ENCODE measurements around the gene SDR39U1. TPM values are rescaled to one million over a fixed set of nuclear protein-coding genes. Genes with fewer than 3 reads are reported as not detected.
"Not testable (repeated sequence)": the region's sequence is repeated elsewhere in the genome, so short reads cannot be mapped to it uniquely, and the experiment has no call there.

The SDR39U1 gene, protein sequence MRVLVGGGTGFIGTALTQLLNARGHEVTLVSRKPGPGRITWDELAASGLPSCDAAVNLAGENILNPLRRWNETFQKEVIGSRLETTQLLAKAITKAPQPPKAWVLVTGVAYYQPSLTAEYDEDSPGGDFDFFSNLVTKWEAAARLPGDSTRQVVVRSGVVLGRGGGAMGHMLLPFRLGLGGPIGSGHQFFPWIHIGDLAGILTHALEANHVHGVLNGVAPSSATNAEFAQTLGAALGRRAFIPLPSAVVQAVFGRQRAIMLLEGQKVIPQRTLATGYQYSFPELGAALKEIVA
- 6.4 and 10.4 TPM in 2 replicates for total RNA-seq

GRCh38 chr14:24442240-24443052 is at the start of gene SDR39U1:
TSS of gene SDR39U1 (minus strand) at chr14:24442776. CDS start at chr14:24442769, 7 bp downstream.
- DNase-seq (ENCODE audit: low read depth) = peak; percentile 97

GRCh38 chr14:24491586-24492408 is 49.2 kb upstream of the SDR39U1 start:
- not testable (repeated sequence) for DNase-seq (ENCODE audit: low read depth)

DNA sequence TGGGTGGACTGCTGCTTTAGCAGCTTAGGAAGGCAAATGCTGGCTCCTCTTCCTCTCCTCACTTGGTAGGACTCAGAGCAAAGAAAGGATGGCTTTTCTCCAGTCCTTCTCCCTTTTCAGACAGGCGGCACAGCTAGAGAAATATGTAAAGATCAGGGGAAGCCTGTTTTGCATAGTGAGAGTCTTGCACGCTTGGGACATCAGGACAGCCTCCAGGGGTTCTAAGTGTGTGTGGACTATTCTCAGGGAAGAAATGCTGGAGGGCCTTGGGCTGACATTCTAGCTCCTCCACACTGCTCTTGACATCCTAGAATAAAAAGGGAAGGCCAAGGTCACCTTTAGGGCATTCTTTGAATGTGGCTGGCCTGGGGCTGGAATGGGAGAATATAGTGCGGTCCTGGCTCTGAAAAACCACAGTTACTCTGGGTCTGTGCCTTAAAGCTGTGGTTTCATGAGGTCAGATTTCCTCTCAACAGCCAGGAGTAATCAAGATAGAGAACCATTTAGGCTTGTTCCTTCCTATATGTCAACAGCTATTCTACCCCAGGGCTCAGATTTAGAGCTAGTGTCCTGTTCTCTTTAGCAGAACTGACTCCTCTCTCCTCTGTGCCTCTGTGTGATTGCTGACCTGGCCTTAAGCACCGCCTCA is 41.2 kb upstream of the SDR39U1 start:
- DNase-seq (ENCODE audit: low read depth) = no peak

- DNase-seq (ENCODE audit: low read depth) = peak; percentile 2
Measured at GRCh38 chr14:24482699-24483303, 40.2 kb upstream of the SDR39U1 start.

DNA sequence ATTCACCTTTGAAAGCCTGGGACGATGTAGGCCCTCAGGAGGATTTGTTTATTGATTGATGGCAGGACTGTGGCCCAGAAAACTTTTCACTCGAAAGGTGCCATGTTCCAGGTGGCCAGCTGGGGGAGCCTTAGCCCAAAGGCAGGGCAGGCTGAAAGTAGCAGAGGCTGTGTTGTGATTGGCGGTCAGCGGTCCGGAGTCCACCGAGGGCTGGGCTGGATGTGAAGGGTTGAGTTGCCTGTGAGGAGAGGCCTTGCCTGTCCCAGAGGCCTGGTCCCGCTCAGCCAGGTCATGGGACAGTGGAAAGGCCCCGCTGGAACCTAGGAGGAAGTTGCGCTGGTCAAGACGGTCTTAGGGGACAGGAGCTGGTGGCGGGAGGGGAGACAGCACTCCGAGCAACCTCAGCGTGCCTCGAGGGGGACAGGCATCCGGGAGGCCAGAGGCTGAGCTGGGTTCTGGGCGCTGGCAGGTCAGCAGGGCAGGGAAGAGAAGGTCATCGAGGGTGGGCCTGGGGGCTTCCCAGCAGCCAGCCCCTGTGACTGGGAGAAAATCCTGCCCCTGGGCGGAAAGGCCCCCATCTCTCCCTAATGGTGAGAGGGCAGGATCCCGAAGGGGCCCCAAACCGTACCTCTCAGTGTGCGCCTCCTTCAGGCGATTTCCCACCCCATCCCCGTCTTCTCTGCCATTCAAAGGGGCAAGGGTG is 39.2 kb upstream of the SDR39U1 start:
- DNase-seq (ENCODE audit: low read depth) = peak; percentile 6

GRCh38 chr14:24479999-24480398 is 37.4 kb upstream of the SDR39U1 start:
- DNase-seq (ENCODE audit: low read depth) = not testable (repeated sequence)

DNA sequence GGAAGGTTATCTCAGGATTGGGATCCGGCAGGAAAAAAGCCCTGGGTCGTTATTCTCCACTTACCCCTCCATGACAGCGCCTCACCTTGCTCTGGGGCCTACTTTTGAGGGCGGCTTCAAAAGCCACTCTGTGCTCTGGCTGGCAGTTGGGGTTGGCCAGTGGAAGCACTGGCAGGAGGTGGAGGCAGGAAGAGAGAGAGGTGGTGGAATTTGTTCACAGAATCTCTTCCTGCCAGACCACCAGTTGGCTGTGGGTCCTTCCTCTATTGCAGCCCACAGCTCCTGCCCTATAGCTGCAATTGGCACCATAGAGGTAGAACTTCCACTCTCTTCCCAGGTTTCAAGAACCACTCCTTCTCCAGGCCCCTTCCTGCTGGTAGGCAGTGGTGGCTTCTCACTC is 32.7 kb upstream of the SDR39U1 start:
- no peak for DNase-seq (ENCODE audit: low read depth)

DNA sequence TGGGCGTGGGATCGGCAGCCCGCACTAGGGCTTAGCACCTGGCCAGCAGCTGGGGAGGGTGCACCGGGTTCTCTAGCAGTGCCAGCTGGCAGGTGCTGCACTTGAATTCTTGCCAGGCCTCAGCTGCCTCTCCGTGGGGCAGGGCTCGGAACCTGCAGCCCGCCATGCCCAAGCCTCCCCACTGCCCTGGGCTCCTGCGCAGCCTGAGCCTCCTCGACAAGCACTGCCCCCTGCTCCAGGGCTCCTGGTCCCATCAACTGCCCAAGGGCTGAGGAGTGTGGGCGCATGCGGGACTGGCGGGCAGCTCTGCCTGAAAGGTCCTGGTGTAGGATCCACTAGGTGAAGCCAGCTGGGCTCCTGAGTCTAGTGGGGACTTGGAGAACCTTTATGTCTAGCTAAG is 30.6 kb upstream of the SDR39U1 start:
- DNase-seq (ENCODE audit: low read depth) = no peak

GRCh38 chr14:24470450-24470849 is 27.9 kb upstream of the SDR39U1 start:
- DNase-seq (ENCODE audit: low read depth) = not testable (repeated sequence)

DNA sequence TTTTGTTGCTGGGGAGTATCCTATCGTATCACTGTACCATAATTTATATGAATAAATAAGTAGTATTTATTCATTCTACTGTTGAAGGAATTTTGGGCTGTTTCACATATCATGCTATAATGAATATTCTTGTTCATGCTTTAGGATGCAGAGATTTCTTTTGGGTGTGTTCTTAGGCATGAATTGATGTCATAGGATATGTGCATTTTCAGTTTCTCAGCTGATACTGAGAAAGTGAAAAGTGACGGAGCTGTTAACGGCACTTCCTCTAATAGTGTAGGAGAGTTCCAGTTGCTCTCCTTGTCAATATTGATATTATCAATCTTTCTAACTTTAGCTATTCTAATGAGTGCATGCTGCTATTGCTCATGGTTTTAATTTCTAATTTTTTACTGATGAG is 23.2 kb upstream of the SDR39U1 start:
- no peak for DNase-seq (ENCODE audit: low read depth)

GRCh38 chr14:24465368-24465767 is 22.8 kb upstream of the SDR39U1 start:
- no peak for DNase-seq (ENCODE audit: low read depth)

GRCh38 chr14:24463884-24464785 is 21.6 kb upstream of the SDR39U1 start:
- DNase-seq (ENCODE audit: low read depth) = no peak

GRCh38 chr14:24463017-24463883 is 20.7 kb upstream of the SDR39U1 start:
- no peak for DNase-seq (ENCODE audit: low read depth)

DNA sequence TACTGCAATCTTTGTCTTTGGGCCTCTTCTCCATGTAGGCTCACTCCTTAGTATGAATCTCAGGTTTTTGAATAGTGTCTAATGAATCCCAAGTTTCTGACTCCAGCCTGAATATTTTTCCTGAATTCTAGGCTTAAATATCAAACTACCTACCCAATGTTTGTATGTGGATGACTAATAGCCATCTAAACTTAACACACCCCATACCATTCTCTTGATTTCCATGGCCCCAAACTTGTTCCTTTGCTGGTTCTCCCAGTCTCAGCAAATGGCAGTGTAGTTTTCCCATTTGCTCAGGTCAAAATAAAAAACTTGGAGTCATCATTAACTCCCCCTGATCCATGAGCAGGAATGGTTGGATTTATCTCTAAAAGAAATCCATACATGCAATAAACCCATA is 18.8 kb upstream of the SDR39U1 start:
- no peak for DNase-seq (ENCODE audit: low read depth)

GRCh38 chr14:24459331-24459730 is 16.8 kb upstream of the SDR39U1 start:
- DNase-seq (ENCODE audit: low read depth) = no peak

GRCh38 chr14:24458736-24459135 is 16.2 kb upstream of the SDR39U1 start:
- no peak for DNase-seq (ENCODE audit: low read depth)

GRCh38 chr14:24456980-24457379 is 14.4 kb upstream of the SDR39U1 start:
- DNase-seq (ENCODE audit: low read depth) = no peak

GRCh38 chr14:24450828-24451227 is 8.3 kb upstream of the SDR39U1 start:
- DNase-seq (ENCODE audit: low read depth) = not testable (repeated sequence)

All from renal cortical epithelial cell (primary cell).